HEK293 (cell line): ENCODE results near the gene DDX52.

Source experiments
- CTCF ChIA-PET: fragments of 350-600 bp; formaldehyde crosslinking; extraction: SDS; loops from one replicate; lab custom pipeline; 2021; ENCODE audit warnings: antibody characterized with exemption; lab: Yijun Ruan, JAX
- POLR2A ChIA-PET: fragments of 300-600 bp; formaldehyde crosslinking; extraction: SDS; loops from one replicate; lab custom pipeline; 2020; ENCODE audit warnings: antibody characterized with exemption, inconsistent platforms; lab: Yijun Ruan, JAX
- H3K27ac ChIP-seq: fragments of 200-500 bp; sonication (Bioruptor generic); 2 replicates; pipeline ENCODE4 v1.5.1; 2014; ENCODE audit warnings: low read depth, low read length, control low read depth, inconsistent platforms; ENCODE audit errors: extremely low read depth
- H3K36me3 ChIP-seq, 2 experiments: fragments of 200-500 bp in 1 of 2; sonication (Bioruptor generic) in 1 of 2; 1 replicate in 1 of 2; 2 replicates in 1 of 2; pipeline ENCODE4 v1.5.1; 2014 to 2017; ENCODE audit warnings: inconsistent platforms in 2 of 2, low read length in 2 of 2; ENCODE audit not compliant: control insufficient read depth in 2 of 2, insufficient read depth in 1 of 2
- H3K4me1 ChIP-seq: fragments of 200-500 bp; sonication (Bioruptor generic); 2 replicates; pipeline ENCODE4 v1.5.1; 2014; ENCODE audit warnings: mild to moderate bottlenecking, low read length, inconsistent platforms; ENCODE audit not compliant: control insufficient read depth, insufficient read depth
- H3K4me3 ChIP-seq: 2 replicates; pipeline ENCODE4 v1.5.1; 2011; ENCODE audit warnings: low read depth, mild to moderate bottlenecking, control low read depth, low read length, moderate library complexity
- H3K9me3 ChIP-seq: fragments of 200-500 bp; sonication (Bioruptor generic); 2 replicates; pipeline ENCODE4 v1.5.1; 2014; ENCODE audit warnings: low read depth, low read length, inconsistent platforms; ENCODE audit not compliant: control insufficient read depth, insufficient read depth
- BCL11B ChIP-seq: fragments of 450-650 bp; formaldehyde crosslinking; IDR thresholded peaks from 2 replicates; pipeline ENCODE4 v1.5.1; 2016; ENCODE audit warnings: low read depth, missing biosample characterization, missing genetic modification characterization
- MEIS1 ChIP-seq: sonication (generic); formaldehyde crosslinking; IDR thresholded peaks from 2 replicates; pipeline ENCODE4 v1.8.1; 2022; ENCODE audit warnings: missing genetic modification reagents, mild to moderate bottlenecking, borderline replicate concordance
- SCRT1 ChIP-seq: fragments of 450-650 bp; formaldehyde crosslinking; IDR thresholded peaks from 2 replicates; pipeline ENCODE4 v1.5.1; 2016; ENCODE audit warnings: missing biosample characterization, missing genetic modification characterization, borderline replicate concordance
- ZBTB20 ChIP-seq: fragments of 450-650 bp; formaldehyde crosslinking; IDR thresholded peaks from 2 replicates; pipeline ENCODE4 v1.5.1; 2016; ENCODE audit warnings: missing biosample characterization, missing genetic modification characterization
- ZBTB48 ChIP-seq: fragments of 450-650 bp; formaldehyde crosslinking; IDR thresholded peaks from 2 replicates; pipeline ENCODE4 v1.5.1; 2016; ENCODE audit warnings: missing biosample characterization, missing genetic modification characterization
- ZNF157 ChIP-seq: fragments of 450-650 bp; formaldehyde crosslinking; IDR thresholded peaks from 2 replicates; pipeline ENCODE4 v1.5.1; 2016; ENCODE audit warnings: missing biosample characterization, missing genetic modification characterization
- ZNF354C ChIP-seq: fragments of 450-650 bp; formaldehyde crosslinking; IDR thresholded peaks from 2 replicates; pipeline ENCODE4 v1.5.1; 2016; ENCODE audit warnings: missing biosample characterization, missing genetic modification characterization, low read depth, borderline replicate concordance
- ZNF391 ChIP-seq: fragments of 450-650 bp; formaldehyde crosslinking; IDR thresholded peaks from 2 replicates; pipeline ENCODE4 v1.5.1; 2016; ENCODE audit warnings: low read depth, missing biosample characterization, missing genetic modification characterization, borderline replicate concordance
- ZNF548 ChIP-seq: fragments of 450-650 bp; formaldehyde crosslinking; IDR thresholded peaks from 2 replicates; pipeline ENCODE4 v1.5.1; 2016; ENCODE audit warnings: missing biosample characterization, missing genetic modification characterization
- ZNF555 ChIP-seq: fragments of 450-650 bp; formaldehyde crosslinking; conservative IDR thresholded peaks from 2 replicates; pipeline ENCODE4 v1.5.1; 2017; ENCODE audit warnings: missing biosample characterization, mild to moderate bottlenecking, missing genetic modification characterization, inconsistent platforms
- ZNF677 ChIP-seq: fragments of 450-650 bp; IDR thresholded peaks from 2 replicates; pipeline ENCODE4 v1.5.0; 2018; ENCODE audit warnings: missing biosample characterization, mild to moderate bottlenecking, missing genetic modification characterization, moderate library complexity
- ZNF785 ChIP-seq: fragments of 450-650 bp; formaldehyde crosslinking; IDR thresholded peaks from 2 replicates; pipeline ENCODE4 v1.5.1; 2016; ENCODE audit warnings: missing biosample characterization, missing genetic modification characterization
- ZNF830 ChIP-seq: fragments of 450-650 bp; IDR thresholded peaks from 2 replicates; pipeline ENCODE4 v1.5.0; 2018; ENCODE audit warnings: missing biosample characterization, missing genetic modification characterization, low read depth, mild to moderate bottlenecking, moderate library complexity
- ZNF843 ChIP-seq: fragments of 450-650 bp; formaldehyde crosslinking; IDR thresholded peaks from 2 replicates; pipeline ENCODE4 v1.5.1; 2016; ENCODE audit warnings: missing biosample characterization, missing genetic modification characterization
- ZXDB ChIP-seq: fragments of 450-650 bp; formaldehyde crosslinking; IDR thresholded peaks from 2 replicates; pipeline ENCODE4 v1.5.1; 2016; ENCODE audit warnings: missing biosample characterization, missing genetic modification characterization
- TF ChIP-seq, protein P1 (sequence below): fragments of 450-650 bp; formaldehyde crosslinking; IDR thresholded peaks from 2 replicates; pipeline ENCODE4 v1.5.1; 2016; ENCODE audit warnings: missing biosample characterization, missing genetic modification characterization, borderline replicate concordance
- TF ChIP-seq, protein P2 (sequence below): fragments of 450-650 bp; formaldehyde crosslinking; IDR thresholded peaks from 2 replicates; pipeline ENCODE4 v1.5.1; 2016; ENCODE audit warnings: missing biosample characterization, missing genetic modification characterization
- TF ChIP-seq, protein P3 (sequence below): fragments of 450-650 bp; formaldehyde crosslinking; IDR thresholded peaks from 2 replicates; pipeline ENCODE4 v1.5.1; 2017; ENCODE audit warnings: missing biosample characterization, missing genetic modification characterization
- TF ChIP-seq, protein P4 (sequence below): fragments of 450-650 bp; formaldehyde crosslinking; IDR thresholded peaks from 2 replicates; pipeline ENCODE4; 2016; ENCODE audit warnings: missing biosample characterization, missing genetic modification characterization
- TF ChIP-seq, protein P5 (sequence below): fragments of 450-650 bp; formaldehyde crosslinking; IDR thresholded peaks from 2 replicates; pipeline ENCODE4 v1.5.1; 2016; ENCODE audit warnings: missing biosample characterization, missing genetic modification characterization
- TF ChIP-seq, protein P6 (sequence below): fragments of 450-650 bp; formaldehyde crosslinking; IDR thresholded peaks from 2 replicates; pipeline ENCODE4 v1.5.1; 2016; ENCODE audit warnings: missing biosample characterization, missing genetic modification characterization
- TF ChIP-seq, protein P7 (sequence below): fragments of 450-650 bp; formaldehyde crosslinking; IDR thresholded peaks from 2 replicates; pipeline ENCODE4 v1.5.1; 2017; ENCODE audit warnings: missing biosample characterization, missing genetic modification characterization

The DDX52 gene

DNA sequence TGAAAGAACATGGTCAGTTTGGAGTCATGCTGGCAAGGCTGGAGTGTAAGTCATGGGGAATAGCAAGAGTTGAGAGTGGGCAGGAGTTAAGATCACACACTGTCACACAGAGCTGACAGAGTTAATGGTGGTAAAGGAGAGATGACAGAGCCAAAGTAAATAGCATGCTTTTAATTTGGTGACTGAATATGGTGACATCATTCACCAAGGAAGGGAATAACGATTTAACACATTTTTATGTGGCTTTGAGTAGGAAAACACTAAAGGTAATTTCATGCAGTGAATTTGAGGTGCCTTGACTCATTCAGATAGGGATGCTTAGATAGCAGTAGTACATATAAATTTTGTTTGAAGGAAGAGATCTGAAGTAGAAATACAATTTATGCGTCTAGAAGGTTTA is 76.1 kb downstream of the DDX52 start (continued):
- TF ChIP-seq ZNF548 (no peak), ZNF785 (tag by site-specific recombination) (no peak), ZXDB (peak; percentile 60), SCRT1 (tag by site-specific recombination) (no peak; the same call in 1 of the 2 replicates), ZNF677 (no peak), ZBTB48 (tag by site-specific recombination) (no peak), ZNF157 (tag by site-specific recombination) (no peak), ZNF830 (tag by site-specific recombination) (no peak), ZNF555 (tag by site-specific recombination) (no peak), MEIS1 (no peak), BCL11B (tag by site-specific recombination) (peak; percentile 92), ZNF391 (peak; percentile 84; the same call in 1 of the 2 replicates), ZBTB20 (tag by site-specific recombination) (no peak)
- TF ChIP-seq, protein P1, sequence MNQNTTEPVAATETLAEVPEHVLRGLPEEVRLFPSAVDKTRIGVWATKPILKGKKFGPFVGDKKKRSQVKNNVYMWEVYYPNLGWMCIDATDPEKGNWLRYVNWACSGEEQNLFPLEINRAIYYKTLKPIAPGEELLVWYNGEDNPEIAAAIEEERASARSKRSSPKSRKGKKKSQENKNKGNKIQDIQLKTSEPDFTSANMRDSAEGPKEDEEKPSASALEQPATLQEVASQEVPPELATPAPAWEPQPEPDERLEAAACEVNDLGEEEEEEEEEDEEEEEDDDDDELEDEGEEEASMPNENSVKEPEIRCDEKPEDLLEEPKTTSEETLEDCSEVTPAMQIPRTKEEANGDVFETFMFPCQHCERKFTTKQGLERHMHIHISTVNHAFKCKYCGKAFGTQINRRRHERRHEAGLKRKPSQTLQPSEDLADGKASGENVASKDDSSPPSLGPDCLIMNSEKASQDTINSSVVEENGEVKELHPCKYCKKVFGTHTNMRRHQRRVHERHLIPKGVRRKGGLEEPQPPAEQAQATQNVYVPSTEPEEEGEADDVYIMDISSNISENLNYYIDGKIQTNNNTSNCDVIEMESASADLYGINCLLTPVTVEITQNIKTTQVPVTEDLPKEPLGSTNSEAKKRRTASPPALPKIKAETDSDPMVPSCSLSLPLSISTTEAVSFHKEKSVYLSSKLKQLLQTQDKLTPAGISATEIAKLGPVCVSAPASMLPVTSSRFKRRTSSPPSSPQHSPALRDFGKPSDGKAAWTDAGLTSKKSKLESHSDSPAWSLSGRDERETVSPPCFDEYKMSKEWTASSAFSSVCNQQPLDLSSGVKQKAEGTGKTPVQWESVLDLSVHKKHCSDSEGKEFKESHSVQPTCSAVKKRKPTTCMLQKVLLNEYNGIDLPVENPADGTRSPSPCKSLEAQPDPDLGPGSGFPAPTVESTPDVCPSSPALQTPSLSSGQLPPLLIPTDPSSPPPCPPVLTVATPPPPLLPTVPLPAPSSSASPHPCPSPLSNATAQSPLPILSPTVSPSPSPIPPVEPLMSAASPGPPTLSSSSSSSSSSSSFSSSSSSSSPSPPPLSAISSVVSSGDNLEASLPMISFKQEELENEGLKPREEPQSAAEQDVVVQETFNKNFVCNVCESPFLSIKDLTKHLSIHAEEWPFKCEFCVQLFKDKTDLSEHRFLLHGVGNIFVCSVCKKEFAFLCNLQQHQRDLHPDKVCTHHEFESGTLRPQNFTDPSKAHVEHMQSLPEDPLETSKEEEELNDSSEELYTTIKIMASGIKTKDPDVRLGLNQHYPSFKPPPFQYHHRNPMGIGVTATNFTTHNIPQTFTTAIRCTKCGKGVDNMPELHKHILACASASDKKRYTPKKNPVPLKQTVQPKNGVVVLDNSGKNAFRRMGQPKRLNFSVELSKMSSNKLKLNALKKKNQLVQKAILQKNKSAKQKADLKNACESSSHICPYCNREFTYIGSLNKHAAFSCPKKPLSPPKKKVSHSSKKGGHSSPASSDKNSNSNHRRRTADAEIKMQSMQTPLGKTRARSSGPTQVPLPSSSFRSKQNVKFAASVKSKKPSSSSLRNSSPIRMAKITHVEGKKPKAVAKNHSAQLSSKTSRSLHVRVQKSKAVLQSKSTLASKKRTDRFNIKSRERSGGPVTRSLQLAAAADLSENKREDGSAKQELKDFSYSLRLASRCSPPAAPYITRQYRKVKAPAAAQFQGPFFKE (tag by site-specific recombination) = no peak
- TF ChIP-seq, protein P2, sequence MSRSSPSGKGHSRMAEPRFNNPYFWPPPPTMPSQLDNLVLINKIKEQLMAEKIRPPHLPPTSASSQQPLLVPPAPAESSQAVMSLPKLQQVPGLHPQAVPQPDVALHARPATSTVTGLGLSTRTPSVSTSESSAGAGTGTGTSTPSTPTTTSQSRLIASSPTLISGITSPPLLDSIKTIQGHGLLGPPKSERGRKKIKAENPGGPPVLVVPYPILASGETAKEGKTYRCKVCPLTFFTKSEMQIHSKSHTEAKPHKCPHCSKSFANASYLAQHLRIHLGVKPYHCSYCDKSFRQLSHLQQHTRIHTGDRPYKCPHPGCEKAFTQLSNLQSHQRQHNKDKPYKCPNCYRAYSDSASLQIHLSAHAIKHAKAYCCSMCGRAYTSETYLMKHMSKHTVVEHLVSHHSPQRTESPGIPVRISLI (tag by site-specific recombination) = no peak
- TF ChIP-seq, protein P3, sequence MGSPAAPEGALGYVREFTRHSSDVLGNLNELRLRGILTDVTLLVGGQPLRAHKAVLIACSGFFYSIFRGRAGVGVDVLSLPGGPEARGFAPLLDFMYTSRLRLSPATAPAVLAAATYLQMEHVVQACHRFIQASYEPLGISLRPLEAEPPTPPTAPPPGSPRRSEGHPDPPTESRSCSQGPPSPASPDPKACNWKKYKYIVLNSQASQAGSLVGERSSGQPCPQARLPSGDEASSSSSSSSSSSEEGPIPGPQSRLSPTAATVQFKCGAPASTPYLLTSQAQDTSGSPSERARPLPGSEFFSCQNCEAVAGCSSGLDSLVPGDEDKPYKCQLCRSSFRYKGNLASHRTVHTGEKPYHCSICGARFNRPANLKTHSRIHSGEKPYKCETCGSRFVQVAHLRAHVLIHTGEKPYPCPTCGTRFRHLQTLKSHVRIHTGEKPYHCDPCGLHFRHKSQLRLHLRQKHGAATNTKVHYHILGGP (tag by site-specific recombination) = 0 out of 2 replicates have a peak, but pooled peaks have one; percentile 45

DNA sequence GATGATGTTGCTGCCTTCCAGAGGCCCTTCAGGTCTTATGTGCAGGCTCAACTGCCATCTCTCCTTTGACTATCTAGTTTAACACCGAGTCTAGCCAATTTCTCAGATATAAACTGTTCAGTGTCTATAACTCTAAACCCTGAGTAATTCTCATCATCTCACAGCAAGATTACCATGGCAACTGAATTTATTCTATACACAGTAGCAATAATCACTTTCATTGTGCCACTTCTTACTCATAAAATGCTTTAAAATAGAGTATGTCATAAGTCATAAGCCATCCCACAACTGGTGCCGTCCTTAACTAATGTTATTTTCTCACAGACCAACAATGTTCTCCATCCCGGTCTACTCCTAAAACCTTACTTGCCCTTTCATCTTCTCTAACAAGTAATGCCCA is 79.0 kb downstream of the DDX52 start:
- Histone ChIP-seq H3K27ac (no peak overlapping the region), H3K36me3 (peaks cover 45 to 57% of the 10 kb centered on the region in 2 experiments), H3K4me3 (no peak overlapping the region), H3K4me1 (peaks cover 19% of the 10 kb centered on the region), H3K9me3 (no peaks in the 10 kb centered on the region)
- ChIA-PET POLR2A (no interaction called here), CTCF (interaction anchor here (0.6 kb wide), 1 partner anchor 252 kb away, joined by 3 read pairs; no protein-coding TSS in a partner anchor)
- TF ChIP-seq, protein P4, sequence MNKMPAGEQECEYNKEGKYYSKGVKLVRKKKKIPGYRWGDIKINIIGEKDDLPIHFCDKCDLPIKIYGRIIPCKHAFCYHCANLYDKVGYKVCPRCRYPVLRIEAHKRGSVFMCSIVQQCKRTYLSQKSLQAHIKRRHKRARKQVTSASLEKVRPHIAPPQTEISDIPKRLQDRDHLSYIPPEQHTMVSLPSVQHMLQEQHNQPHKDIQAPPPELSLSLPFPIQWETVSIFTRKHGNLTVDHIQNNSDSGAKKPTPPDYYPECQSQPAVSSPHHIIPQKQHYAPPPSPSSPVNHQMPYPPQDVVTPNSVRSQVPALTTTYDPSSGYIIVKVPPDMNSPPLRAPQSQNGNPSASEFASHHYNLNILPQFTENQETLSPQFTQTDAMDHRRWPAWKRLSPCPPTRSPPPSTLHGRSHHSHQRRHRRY = no peak
- TF ChIP-seq, protein P3 (tag by site-specific recombination) = no peak
- TF ChIP-seq ZNF843 (tag by site-specific recombination) (no peak), ZNF354C (tag by site-specific recombination) (no peak)
- TF ChIP-seq, protein P5, sequence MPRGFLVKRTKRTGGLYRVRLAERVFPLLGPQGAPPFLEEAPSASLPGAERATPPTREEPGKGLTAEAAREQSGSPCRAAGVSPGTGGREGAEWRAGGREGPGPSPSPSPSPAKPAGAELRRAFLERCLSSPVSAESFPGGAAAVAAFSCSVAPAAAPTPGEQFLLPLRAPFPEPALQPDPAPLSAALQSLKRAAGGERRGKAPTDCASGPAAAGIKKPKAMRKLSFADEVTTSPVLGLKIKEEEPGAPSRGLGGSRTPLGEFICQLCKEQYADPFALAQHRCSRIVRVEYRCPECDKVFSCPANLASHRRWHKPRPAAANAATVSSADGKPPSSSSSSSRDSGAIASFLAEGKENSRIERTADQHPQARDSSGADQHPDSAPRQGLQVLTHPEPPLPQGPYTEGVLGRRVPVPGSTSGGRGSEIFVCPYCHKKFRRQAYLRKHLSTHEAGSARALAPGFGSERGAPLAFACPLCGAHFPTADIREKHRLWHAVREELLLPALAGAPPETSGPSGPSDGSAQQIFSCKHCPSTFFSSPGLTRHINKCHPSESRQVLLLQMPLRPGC = no peak
- TF ChIP-seq, protein P6, sequence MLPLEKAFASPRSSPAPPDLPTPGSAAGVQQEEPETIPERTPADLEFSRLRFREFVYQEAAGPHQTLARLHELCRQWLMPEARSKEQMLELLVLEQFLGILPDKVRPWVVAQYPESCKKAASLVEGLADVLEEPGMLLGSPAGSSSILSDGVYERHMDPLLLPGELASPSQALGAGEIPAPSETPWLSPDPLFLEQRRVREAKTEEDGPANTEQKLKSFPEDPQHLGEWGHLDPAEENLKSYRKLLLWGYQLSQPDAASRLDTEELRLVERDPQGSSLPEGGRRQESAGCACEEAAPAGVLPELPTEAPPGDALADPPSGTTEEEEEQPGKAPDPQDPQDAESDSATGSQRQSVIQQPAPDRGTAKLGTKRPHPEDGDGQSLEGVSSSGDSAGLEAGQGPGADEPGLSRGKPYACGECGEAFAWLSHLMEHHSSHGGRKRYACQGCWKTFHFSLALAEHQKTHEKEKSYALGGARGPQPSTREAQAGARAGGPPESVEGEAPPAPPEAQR = no peak
- TF ChIP-seq, protein P7, sequence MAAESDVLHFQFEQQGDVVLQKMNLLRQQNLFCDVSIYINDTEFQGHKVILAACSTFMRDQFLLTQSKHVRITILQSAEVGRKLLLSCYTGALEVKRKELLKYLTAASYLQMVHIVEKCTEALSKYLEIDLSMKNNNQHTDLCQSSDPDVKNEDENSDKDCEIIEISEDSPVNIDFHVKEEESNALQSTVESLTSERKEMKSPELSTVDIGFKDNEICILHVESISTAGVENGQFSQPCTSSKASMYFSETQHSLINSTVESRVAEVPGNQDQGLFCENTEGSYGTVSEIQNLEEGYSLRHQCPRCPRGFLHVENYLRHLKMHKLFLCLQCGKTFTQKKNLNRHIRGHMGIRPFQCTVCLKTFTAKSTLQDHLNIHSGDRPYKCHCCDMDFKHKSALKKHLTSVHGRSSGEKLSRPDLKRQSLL (tag by site-specific recombination) = no peak
